Adipose tissue (tissue), 3 donors: ENCODE results near the gene DOK5. TPM values are rescaled to one million over a fixed set of nuclear protein-coding genes. Genes with fewer than 3 reads are reported as not detected.

ENCODE experiments used
- H3K27ac ChIP-seq: one replicate; pipeline ENCODE4 v1.5.1; 2013; ENCODE audit warnings: low read depth, low read length
- WGBS, 3 donors: extraction: QIAGEN DNeasy Blood & Tissue Kit; methylation state at CpG; one replicate each; pipeline ENCODE4 v1.1.7; 2013; 5-methylcytosine and 5-hydroxymethylcytosine counted together
- polyA plus RNA-seq, 3 donors: library from polyadenylated mRNA; stranded (reverse); fragments of 200-250 nt; gene quantifications; one replicate each; pipeline ENCODE4 v1.2.3, GENCODE V29; 2013
- donor health status: healthy with polysubstance abuse.
- donor health status: Bipolar disorder and iron deficiency.
- donor health status: healthy.

Gene DOK5
- polyA plus RNA-seq, 3 donors, result 0.24 to 3.2 (median 2.7) TPM

DNA sequence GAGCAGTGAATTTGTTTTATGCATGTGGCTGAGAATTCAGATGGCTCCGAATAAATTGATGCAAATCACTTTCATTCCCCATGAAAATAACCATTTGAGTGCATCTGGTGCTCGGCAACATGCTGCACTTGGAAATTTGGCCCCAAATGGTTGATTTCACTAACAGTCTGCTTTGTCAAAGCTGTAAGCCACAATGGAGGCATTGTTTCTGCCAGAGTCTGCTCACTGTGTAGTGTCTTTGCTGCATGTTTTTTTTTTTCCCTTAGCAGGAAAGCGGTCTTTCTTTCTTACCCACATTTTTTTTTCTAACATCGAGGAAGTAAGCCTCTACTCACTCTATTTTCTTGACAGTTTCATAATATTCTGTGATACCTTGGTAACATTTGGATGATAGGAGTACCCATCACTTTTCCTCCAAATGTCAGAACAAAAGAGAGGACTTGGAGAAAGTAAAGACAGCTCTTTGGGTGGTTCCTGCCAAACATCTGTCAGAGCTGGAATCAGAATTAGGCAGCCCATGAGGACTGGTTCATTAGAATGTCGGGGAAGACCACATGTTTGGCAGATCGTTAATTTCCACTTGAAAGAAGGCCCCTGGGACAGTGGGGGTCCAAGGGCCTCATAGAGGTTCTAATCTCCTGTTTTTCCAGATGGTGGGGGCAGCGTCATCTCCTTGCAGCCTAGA, 149.5 kb downstream of the DOK5 start:
- no peak overlapping the region for H3K27ac ChIP-seq
- 40 to 49% (median 45%) methylated on average over 7 of the region's 7 CpGs for WGBS, 3 donors

DNA sequence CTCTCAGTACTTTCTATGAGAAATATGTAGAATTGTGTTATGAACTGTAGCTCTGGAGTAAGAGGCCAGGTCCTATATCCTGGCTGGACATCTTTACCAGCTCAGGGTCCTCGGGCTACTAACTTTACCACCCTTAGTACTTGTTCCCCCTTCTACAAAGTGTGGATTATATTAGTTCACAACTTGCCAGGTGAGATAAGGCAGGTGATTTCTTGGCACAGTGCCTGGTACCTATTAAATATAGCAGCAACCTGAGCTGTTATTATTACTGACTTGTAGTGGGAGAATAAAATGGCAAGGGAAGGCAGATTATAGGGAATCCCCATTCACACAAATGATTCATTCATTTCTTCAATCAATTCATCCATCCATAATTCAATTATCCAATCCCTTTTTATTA, 150.1 kb downstream of the DOK5 start:
- H3K27ac ChIP-seq, result no peak overlapping the region
- 32 to 69% (median 55%) methylated on average over 1 of the region's 1 CpG for WGBS, 3 donors

DNA sequence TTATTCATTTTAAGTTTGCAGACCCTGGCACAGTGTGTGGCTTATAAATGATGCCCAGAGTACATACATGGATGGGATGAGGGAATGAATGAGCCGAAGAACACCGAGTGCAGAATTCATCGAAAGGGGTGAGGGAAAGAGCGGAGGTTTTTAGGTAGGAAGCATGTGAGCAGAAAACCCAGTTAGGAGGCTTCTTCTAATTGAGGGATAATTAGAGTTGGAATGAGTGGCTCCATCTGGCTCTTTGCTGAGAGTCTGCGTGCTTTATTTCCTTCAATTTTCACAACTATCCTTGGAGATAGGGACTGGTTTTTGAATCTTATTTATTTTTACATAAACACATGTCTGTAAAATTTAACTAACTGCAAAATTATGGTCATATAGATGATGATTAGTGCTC, 150.7 kb downstream of the DOK5 start:
- WGBS, 3 donors, result 93 to 98% (median 97%) methylated on average over 5 of the region's 5 CpGs
- H3K27ac ChIP-seq, result no peak overlapping the region

DNA sequence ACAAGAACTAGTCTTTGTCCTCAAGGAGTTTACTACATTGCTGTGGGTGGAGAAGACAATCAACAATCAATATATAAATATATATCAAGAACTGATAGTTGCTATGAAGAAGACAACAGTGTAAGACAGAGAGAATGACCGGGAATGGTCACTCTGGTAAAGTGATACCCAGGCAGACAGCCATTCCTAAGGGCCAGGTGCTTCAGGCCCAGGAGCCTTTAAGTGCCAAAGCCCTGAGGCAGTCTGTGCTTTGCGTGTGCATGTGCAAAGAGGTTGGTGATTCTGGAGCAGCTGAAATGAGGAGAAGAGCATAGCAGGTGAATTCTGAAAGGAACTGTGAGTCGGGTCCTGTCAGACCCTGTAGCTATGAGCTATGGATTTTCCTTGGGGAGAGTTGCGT, 154.2 kb downstream of the DOK5 start:
- WGBS, 3 donors, result 93 to 95% (median 94%) methylated on average over 4 of the region's 4 CpGs
- H3K27ac ChIP-seq, result no peak overlapping the region

DNA sequence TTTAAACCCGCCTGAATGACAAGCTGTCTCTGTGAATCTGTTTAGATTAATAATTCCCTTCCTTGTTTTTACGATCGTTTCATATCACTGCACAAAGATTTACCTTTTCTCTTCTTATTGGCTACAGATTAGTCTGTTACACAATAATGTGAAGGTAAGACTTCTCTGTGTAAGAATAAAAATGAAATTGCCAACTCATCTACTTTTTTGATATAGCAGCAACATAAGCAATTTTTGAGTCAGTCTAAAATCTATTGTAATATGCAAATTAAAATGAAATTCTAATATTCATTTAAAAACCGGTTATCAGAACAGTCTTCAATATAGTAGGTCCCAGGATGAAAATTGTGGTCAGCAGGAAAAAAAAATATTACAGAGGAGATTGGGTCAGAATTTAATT, 155.2 kb downstream of the DOK5 start:
- WGBS, 3 donors, result 48 to 89% (median 83%) methylated on average over 4 of the region's 4 CpGs

DNA sequence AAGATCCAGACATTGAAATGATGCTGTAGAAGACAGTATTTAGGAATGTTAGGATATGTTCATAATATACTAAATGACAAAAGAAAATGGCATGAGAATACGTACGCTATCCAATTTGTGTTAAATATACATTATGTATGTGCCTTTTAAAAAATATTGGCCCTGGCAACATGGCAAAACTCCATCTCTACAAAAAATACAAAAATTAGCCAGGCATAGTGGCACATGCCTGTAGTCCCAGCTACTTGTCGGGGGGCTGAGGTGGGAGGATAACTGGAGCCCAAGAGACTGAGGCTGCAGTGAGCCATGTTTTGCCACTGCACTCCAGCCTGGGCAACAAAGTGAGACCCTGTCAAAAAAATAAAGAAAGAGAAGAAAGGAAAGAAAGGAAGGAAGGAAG, 155.7 kb downstream of the DOK5 start:
- WGBS, 3 donors, result 94 to 96% (median 95%) methylated on average over 3 of the region's 3 CpGs
- no peak overlapping the region for H3K27ac ChIP-seq

More for the DNA sequence above, 155.2 kb downstream of the DOK5 start:
- H3K27ac ChIP-seq, result no peak overlapping the region

DNA sequence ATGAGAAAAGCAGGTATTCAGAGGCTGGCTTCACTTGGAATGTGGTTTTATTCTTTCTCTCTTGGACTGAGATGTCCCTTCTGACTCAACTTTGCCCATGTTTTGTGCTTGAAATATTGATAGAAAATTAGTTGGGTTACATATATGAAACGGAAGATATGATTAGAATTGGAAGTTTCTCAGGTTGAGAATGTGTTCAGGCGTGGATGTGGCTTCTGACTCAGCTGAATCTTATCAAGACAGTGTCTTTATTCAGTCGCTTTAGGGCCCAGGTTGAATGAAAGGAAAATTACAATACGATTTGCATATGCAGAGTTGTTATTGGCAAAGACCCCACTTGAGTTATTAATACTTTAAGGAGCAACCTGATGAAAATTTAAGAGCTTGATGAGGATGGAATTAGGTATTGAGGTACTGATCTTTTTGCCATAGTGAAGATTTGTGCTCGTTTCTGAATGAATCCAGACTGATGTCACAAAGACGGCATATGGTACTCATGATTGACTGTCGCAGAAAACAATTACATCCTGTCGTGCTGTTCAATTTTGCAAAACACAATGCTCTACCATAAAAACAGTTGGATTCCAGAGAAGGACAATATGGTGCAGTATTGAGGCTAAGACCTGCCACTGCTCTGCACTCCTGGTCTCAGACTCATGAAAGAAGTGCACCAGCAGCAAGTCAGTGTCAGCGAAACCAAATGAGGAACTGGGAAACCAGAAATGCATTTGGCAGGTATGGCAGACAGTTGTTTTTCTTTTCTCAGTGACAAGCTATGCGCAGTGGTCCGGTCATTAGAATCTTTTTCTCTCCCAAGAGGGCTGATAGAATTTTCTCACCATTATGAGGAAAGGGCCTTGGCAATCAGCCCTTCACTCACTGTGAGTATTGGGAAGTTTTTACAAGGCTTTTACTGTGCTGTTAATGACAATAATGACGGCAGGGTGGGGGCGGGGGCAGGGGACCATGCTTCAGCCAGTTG, 158.3 kb downstream of the DOK5 start:
- H3K27ac ChIP-seq, result no peak overlapping the region
- WGBS, 3 donors, result 71 to 83% (median 73%) methylated on average over 13 of the region's 13 CpGs

DNA sequence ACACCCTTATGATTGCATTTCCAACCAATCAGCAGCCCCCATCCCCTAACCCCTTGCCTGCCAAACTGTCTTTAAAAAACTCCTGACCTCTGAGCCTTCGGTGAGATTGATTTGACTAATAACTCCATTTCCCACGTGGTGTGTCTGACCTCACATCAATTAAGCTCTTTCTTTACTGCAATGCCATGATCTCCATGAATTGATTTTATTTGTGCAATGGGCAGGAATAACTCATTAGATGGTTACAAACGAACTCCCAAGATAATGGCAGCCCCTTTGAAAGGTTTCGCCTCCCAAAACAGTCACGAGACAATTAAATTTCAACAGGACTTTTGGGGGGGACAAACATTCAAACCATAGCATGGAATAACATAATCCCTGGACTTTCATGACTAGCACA, 161.2 kb downstream of the DOK5 start:
- no peak overlapping the region for H3K27ac ChIP-seq
- WGBS, 3 donors, result 57 to 89% (median 87%) methylated on average over 5 of the region's 5 CpGs

DNA sequence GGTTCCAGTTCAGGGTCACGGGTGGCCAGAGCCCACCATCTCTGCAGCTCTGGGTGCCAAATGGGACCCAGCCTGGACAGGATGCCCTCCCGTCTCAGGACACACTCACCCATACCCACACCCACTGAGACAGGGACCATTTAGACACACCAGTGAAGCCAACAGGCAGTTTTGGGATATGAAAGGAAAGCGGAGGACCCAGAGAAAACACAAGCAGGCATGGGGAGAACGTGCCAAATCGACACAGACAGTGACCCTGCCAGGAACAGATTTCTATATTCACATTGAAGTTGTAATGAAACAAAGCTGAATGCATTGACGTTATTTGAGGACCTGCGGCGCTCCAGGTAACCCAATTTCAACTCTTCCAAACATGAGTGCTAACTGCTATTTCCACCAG, 164.5 kb downstream of the DOK5 start:
- 85 to 92% (median 90%) methylated on average over 8 of the region's 8 CpGs for WGBS, 3 donors
- H3K27ac ChIP-seq, result no peak overlapping the region

DNA sequence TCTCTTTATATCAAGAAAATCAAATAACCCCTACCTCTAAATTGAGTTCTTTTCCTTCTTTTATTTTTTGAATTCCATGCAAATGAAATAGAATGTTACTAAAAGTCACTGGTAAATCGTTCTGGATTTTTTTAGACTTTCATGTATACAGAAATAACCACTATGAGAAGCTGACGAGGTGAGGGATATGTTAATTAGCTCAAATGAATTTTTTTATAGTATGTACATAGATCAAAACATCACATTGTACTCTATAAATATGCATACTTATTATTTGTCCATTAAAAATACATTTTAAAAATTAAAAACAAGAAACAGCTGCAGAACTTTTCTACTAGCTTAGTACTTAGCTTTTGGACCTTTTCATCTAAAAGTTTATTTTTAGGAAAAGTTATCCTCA, 165.4 kb downstream of the DOK5 start:
- H3K27ac ChIP-seq, result no peak overlapping the region
- 76 to 81% (median 78%) methylated on average over 2 of the region's 2 CpGs for WGBS, 3 donors

DNA sequence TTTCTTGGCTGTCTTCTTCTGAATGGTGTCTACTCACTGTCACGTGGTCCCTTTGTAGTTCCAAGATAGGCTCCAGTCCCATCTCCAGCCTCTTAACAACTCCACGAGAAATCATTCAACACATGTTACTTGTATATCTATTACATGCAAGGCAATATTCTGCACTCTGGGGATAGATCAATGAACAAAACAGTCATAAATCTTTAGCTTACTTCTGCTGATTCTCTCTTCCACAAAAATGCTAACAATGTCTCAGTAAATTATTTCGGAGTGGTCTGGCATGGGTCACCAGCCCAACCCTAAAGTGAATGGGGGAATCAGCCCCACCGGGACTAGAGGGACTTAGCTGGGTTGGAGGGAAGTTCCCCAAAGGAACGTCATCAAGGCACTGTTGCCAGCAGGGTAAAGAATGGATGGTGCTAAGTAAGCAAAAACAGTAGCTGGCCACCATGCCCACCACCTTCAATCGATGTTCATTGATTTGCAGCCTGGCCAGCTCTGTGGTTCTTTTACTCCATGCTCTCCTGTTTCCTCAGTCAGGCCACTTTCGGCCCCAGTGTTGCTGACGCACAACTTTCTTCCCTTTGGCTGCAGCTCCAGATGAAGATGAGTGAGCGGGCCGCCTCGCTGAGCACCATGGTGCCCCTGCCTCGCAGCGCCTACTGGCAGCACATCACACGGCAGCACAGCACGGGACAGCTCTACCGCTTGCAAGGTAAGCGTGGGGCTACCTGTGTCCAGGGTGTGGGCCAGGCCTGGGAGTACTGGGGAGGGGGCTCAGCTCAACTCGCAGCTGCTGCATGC, 167.7 kb downstream of the DOK5 start:
- no peak overlapping the region for H3K27ac ChIP-seq
- WGBS, 3 donors, result 83 to 85% (median 84%) methylated on average over 18 of the region's 18 CpGs

DNA sequence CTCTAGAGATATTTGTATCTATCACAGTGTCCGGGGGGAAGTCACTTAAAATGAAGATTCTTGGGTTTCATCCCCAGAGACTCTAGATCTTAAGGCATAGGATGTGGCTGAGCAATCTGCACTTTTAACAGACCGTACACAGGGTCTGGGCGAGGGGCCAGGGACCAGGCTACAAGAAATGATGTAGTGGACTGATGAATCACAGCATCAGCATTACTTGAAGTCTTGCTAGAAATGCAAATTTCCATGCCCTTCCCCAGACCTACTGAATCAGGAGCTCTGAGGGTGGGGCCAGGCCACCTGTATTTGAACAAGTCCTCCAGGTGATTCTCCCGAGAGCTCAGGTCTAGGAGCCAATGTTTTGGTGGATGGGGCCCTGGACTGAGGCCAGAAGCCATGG, 168.4 kb downstream of the DOK5 start:
- WGBS, 3 donors, result 59 to 76% (median 61%) methylated on average over 4 of the region's 4 CpGs
- no peak overlapping the region for H3K27ac ChIP-seq

DNA sequence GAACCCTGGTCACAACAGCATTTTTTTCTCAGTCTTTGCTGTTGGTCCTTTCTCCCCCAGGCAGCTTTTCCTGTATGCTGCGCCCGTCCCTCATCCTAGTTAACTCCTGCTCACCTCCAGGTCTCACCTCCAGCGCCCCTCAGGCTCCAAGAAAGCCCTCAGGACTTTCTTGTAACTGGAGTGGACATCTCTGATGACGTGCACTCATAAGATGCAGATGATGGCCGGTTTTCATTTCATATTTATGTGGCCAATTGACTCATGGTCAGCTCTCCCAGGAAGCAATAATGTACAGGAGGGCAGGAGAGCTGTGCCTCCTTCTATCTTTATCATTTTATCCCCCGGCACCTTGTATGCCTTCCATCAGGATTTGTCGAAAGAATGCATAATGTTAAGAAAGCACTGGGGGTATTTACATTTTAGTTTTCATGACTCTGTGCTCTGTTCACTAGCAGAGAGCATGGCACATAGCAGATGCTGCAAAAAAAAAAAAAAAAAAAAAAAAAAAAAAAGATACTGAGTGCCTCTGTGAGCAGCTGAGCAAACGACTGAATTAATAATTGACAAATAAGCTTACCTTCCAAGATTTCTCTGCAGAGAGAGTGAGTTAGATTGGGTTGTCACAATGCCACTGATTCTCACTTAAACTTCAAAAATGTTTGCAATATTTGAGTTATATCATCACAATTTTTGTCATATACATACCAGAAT, 170.2 kb downstream of the DOK5 start:
- WGBS, 3 donors, result 45 to 69% (median 63%) methylated on average over 8 of the region's 8 CpGs
- no peak overlapping the region for H3K27ac ChIP-seq

DNA sequence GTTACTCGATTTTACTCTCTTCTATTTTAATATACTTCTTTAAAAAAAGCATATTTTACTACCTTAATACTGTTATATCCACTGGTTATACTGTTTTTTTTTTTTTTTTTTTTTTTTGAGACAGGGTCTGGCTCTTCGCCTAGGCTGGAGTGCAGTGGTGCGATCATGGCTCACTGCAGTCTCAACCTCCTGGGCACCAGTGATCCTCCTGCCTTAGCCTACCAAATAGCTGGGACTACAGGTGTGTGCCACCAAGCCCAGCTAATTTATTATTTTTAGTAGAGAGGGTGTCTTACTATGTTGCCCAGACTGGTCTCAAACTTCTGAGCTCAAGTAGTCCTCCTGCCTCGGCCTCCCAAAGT, 170.7 kb downstream of the DOK5 start:
- no peak overlapping the region for H3K27ac ChIP-seq
- 35 to 89% (median 80%) methylated on average over 4 of the region's 4 CpGs for WGBS, 3 donors

DNA sequence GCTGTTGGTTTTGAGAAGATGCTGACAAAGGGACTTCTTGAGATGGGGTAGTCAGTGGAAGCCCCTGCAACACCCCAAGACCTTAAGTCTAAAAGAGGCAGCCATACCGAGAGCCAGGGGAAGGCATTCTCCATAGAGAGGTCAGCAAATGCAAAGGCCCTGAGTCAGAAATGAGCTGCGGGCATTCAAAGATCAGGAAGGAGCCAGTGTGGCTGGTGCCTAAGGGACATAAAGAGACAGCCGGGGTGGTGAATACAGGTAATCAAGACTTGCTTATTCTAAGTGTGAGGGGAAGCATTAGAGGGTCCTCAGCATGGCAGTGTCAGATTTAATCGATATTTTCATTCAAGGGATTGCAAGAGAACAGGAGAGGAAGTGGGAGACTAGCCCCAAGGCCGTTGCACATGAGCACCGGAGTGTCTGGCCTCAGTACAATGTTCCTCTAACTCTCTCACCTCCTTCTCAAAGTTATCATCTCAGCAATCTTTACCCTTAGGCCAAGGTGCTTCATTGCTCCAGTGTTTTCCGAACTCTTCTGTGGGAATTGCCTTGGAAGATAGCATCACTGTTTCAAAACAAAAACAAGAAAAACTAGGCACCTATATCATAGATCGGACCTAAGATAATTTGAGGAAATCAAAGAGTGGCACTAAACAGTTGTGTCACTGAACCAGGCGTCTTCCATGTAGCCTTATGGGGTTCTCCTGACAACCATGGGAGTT, 173.2 kb downstream of the DOK5 start:
- no peak overlapping the region for H3K27ac ChIP-seq
- 69 to 71% (median 70%) methylated on average over 9 of the region's 9 CpGs for WGBS, 3 donors

DNA sequence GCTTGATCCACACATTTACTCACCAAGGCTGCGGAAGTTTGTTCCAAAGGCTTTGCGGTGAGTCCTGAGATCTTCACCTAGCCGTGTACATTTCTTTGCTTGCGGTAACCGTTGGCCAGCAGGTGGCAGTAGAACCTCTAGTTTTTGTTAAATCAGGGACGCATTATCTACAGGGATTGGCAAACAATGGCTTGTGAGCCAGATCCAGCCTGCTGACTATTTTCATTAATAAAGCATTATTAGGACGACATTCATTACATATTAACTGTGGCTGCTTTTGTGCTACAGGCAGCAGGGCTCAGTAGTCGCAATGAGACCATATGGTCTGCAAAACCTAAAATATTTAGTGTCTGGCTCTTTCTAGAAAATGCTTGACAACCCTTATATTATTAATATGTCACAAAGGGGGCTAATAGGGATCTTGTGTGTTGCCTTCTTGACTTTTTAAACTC, 174.1 kb downstream of the DOK5 start:
- H3K27ac ChIP-seq, result no peak overlapping the region
- 8 to 14% (median 10%) methylated on average over 8 of the region's 8 CpGs for WGBS, 3 donors

DNA sequence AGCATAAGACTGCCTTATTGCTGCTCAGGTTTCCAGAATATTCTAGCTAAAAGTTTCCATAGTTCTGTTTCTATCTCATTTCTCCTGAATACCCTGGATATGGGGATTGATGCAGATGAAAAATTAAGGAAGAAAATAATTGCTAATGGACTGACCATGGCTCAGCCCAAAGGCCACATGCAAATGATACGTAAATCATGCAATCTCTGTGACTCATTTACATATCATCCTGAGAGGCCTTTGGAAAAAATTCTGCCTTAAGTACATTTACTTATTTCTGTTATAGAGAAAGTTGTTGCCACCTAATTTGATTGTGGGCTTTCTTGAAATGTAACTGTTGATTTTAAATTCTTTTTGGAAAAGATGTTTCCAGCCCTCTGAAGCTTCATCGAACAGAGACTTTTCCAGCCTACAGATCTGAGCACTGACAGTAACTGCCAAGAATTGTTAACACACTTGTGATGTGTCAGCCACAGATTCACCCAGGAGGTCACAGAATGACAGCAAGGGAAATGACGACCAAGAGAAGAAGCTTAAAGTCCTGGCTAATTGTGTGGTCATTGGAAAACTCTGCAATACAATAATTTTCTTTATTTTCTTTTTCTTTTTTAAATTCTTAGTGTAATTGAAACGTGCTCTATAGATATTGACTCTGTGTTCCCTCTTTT, 174.8 kb downstream of the DOK5 start:
- WGBS, 3 donors, result 42 to 48% (median 45%) methylated on average over 4 of the region's 4 CpGs
- H3K27ac ChIP-seq, result no peak overlapping the region
